ENCODE measurements around the gene DTNB.

GRCh38 chr2:25552318-25552717, 121.1 kb downstream of the DTNB start:
- no peak for TF ChIP-seq POLR2AphosphoS5 (IDR thresholded peaks at IDR 0.05; ENCODE audit: low read depth, low read length)
- TF ChIP-seq TAF1 (IDR thresholded peaks at IDR 0.05; ENCODE audit: borderline replicate concordance, insufficient read depth, low read length), result no peak
- no peak for TF ChIP-seq FOXP2 (optimal IDR thresholded peaks at IDR 0.05; ENCODE audit: borderline replicate concordance, extremely low read depth, extremely low read length, insufficient read depth)

Measured in PFSK-1 (cell line).